ENCODE data around the gene MND1. TPM values are rescaled to one million over a fixed set of nuclear protein-coding genes. Genes with fewer than 3 reads are reported as not detected.

Gene MND1
- total RNA-seq = 4.0 TPM

GRCh38 chr4:153344131-153345011 is at the start of gene MND1:
Gene MND1 (plus strand): TSS chr4:153344688. CDS start chr4:153344738, 50 bp downstream.

Other genes with a start within 250 kb of the MND1 start
- 192 TPM for gene TRIM2, start 140.2 kb upstream of the MND1 start, total RNA-seq
- gene TMEM131L, start 121.7 kb downstream of the MND1 start, total RNA-seq = 24.4 TPM

Data from camera-type eye (tissue), 1 donor.